Lung microvascular endothelial cell (primary cell): ENCODE data around the gene ARID1B. TPM values are rescaled to one million over a fixed set of nuclear protein-coding genes. Genes with fewer than 3 reads are reported as not detected.

Experiments
- DNase-seq, 2 donors: peaks; one replicate each; pipeline versions ENCODE4 v3.0.0 to v3.0.0-alpha.2; 2010; ENCODE audit warnings: low read depth in 2 of 2
- total RNA-seq: library from RNA; depleted of rRNA; stranded (reverse); fragments of >200 nt; gene quantifications from 2 replicates; pipeline ENCODE4 v1.2.1, GENCODE V29; 2014

ARID1B gene
- total RNA-seq, 1 donor from 2014 or later: 33.1 TPM

DNA sequence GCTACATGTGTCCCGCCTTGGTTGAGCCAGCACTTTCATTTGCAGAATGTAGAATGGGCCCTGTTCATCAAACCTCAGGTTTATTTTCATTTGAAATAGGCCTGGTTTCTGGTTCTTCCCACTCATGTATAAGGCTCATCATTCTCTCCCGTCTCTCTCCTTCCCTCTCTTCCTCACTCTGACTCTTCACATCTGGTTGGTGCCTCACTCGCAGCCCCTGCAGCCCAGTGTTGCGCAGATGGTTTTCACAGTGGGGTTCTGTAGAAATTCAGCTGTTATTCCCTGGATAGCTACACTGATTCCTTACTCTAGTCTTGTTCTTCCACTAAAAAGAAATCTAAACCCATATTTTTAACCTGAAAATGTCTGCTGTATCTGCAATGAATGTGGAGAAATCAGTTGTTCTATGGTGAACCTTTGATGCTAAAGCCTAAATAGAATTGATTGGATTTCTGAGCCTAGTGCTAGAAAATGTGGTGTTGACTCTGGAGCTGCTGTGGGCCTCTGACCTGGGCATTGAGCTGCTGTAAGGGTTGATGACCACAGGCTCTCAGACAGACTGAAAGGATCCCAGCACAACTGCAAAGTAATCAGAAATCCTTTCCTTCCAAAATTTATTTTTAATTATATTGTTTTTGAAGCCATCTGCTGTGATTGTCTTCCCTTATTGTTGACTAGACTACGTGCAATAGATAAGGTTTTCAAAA is 395.8 kb downstream of the ARID1B start:
- no peak for DNase-seq

DNA sequence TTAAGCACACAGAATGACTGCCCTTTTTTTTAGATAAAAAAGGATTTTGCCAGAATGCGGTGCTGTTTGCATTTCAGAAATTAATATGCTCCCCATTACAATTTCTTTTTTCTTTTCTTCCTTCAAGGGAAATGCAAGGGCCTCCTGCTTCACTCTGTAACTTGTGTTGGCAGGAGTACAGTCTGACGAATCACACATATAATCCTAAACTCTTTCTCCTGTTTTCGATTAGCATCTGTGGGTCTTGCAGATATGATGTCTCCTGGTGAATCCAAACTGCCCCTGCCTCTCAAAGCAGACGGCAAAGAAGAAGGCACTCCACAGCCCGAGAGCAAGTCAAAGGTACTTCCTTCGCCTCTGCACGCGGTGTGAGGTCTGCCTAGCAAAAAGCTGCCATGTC is 396.6 kb downstream of the ARID1B start:
- DNase-seq: no peak

DNA sequence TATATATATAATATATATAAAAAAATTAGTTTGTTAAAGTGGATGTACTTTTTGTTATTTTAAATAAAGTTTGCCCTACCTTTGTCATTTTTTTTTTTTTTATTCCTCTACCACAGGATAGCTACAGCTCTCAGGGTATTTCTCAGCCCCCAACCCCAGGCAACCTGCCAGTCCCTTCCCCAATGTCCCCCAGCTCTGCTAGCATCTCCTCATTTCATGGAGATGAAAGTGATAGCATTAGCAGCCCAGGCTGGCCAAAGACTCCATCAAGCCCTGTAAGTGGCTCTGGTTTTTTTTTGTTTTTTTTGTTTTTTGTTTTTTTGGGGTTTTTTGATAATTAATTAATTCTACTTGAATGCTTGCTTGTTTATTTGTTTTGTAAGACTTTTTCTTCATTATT is 397.6 kb downstream of the ARID1B start:
- no peak for DNase-seq

DNA sequence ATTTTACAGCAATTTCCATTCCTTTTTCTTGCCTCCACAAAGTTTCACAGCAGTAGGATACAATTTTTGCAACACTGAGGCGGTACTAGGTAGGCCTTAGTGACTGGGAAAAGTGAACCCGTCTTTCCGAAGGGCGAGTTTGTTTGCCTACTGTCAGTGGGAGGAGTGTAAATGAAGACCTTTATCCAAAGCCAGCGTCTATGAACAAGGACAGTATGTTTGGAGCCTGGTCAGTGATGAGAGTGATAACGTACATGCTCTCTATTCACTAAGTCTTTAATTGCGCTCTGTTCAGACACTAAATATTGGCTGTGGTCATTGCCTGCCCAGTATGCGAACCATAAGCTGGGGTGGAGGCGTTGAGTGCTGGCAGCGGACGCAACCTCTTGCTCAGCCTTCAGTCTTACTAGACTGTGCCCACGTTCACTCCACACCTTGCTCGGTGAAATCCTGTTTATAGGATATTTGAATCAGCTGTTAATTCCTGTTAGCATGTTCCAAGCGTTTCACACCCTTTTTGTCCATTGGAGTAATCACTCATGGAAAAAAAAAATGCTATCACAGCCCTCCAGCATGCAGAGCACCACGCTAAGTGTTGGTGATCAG is 400.7 kb downstream of the ARID1B start:
- DNase-seq: no peak

DNA sequence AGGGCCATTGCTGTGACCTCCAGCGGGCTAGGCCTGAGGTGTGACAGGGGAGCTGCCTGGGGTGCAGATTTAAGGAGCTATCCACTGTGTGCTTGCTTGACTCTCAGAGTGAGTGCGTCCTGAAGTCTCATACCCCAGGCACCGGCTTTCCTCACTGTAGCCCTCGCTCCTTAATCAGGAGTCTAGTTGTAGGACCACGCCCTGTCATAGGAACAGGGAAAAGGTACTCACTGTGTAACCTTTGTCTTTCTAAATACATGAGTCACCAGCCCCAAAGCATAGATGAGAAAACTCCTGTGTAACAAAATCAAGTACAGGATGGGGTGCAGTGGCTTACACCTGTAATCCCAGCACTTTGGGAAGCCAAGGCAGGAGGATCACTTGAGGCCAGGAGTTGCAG is 404.5 kb downstream of the ARID1B start:
- no peak for DNase-seq

DNA sequence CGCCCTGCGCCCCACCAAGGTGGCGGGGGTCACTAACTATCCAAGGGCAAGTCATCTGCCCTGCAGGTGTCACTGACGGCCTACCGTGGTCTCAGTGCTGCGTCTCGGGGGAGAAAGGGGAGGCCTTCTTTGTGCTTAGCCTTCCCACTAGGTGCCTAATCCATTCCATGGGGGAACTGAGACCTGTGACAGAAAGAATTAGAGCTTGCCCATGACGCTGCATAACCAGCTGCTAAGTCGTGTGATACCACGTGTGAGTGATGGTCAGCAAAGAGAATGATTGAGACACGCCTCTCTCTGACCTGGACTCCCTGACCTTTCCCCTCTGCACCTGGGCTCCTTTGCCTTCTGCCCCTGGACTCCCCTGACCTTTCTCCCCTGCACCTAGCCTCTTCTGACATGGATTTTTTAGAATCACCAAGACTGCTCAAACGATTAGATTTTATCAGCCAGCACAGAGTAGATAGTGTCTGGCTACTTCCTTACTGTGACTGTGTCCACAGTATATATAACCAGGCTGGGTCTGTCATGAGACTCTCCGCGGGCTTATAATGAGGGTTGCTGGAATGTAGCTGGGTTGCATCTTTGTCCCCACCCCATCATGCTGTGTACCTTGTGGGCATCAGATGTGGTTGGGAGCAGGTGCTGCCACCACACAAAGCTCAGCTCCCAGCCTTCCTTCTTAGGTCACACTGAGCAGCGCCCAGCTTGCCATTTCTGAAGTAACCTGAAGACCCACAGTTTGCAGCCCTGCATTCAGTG is 405.5 kb downstream of the ARID1B start:
- DNase-seq: no peak

DNA sequence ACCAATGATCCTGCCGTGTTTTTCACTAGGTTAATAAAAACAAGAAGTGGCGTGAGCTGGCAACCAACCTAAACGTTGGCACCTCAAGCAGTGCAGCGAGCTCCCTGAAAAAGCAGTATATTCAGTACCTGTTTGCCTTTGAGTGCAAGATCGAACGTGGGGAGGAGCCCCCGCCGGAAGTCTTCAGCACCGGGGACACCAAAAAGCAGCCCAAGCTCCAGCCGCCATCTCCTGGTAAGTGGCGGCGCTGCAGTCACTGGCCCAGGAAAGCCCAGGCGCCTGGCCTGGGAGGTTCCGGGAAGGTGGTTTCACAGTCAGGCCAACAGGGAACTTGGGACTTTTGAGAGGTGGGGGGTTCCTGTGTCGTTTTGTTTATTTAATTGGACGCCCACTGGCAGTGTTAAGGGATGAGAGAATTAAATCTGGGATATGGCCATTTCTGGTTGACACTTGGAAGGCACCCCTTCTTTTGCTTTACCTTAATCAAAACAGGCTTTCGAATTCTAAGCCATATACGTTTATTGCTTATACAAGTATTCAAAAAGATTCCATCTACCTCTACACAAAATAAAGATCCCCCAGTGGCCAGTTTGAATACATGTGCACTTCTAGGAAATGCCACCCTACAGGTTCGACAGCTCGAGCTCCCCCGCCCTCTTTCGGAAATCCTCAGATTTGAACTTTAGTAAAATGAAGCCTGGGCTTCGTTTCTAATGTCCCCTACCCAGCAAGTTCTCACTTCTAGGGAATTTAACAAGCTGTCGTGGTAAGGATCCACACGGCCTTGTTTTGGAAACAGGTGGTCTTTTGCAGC is 407.2 kb downstream of the ARID1B start:
- DNase-seq: peak; percentile 62 to 66

DNA sequence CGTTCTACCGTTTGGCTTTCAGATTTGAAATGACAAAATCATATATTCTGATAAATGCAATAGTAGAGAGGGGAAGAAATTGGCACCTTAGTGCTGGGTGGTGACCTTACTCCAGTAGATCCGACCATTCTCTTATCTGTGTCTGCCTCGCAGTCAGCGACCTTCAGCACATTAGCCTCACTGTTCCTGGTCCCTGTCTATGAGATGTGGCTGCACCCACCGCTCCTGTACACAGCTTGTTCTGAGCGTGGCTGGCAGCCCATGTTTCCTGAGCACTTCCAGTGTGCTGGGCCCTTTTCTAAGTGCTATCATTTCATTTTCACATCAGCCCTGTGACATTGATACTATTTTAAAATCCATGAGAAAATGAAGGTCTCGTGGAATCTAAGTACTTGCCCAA is 408.0 kb downstream of the ARID1B start:
- DNase-seq: no peak

DNA sequence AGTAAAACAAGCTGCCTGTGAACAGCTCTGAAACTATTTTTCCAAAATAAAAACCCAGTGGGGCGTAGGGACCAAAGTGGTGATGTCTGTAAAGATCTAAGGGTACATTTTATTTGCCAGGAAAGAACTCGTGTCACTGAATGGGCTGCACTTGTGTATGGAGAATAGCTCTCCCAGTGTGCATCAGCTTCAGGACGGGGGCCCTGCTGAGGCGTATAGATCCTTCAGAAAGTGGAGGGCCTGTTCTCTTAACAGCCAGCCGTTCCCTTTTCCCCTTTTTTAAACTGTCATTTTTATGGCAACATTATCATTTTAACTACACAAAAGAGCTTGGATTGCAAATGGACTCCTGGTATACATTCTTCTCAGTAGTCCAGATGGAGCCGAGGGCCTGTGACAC is 408.8 kb downstream of the ARID1B start:
- no peak for DNase-seq

DNA sequence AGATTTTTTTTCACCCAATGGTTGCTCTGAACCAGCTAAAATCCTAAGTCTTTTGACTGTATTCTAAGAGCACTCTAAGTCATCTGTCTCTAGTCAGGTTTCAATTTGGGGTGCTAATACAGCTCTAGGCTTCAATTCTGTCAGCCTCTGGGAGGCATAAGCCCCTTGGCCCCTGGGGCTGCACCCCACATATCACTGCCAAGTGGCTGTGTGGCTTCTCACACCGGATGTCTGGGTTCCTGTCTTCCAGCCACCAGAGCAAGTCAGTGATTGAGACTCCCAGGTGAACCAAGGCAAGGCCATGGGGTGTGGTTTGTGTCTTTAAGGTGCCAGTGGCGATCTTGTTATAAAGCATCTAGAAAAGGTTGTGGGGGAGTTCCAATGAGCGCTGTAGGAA is 409.6 kb downstream of the ARID1B start:
- no peak for DNase-seq

DNA sequence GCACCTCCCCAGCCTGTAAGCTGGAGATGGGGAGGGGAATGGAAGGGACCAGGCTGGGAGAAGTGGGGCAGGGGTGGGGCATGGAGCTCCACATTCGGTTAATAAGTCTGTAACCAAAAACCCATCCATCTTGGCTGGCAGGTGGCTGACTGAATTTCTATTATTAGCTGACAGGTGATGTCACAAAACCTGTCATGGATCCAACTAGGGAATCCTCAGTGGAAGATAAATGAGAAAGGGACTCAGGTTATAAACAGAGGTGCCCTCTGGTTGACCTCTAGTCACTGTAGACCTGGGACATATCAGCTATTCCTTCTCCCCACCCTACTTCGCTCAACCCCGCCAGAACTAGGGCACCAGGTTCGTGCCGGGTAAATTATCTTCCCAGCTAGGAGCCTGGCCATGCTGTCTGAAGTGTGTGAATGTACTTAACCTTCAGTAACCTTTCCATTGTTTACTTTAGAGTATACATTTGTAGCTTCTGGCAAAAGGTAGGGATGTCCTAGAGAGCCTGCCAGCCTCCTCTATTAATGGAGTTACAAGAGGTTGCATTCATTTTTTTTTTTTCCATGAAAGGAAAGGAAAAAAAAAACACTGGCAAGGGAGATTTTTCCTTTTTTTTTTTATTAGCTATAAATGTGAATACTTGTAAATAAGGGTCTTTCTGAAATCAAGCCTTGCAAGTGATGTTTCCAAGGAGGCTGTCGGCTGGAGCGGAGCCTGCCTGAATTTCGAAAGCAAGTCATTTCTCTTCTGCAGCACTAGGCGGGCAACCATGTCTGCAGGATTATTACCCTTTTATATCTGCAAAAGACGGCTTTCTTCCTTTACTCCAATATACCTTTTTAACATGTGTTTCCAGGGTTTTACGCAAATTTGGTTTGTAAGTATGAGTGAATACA is 410.3 kb downstream of the ARID1B start:
- DNase-seq: peak in 1 of 2 donors; percentile 82

DNA sequence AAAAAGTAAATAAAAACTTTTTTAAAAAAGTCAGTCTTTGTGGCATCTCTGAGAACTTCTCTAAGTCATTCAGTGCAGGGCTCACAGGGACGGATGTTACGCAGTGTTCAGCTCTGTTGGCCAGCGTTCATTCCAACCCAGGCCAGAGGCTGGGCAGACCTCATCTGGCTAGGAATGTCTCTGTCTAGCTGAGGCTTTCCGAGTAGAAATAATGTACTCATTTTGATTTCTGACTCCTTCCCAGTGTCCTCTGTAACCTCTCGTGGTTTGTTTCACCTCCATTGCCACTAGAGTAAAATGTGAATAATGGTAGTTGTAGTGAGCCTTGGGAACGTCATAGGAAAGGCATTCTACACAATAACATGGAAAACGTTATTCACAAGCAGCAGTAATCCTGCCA is 411.0 kb downstream of the ARID1B start:
- no peak for DNase-seq

DNA sequence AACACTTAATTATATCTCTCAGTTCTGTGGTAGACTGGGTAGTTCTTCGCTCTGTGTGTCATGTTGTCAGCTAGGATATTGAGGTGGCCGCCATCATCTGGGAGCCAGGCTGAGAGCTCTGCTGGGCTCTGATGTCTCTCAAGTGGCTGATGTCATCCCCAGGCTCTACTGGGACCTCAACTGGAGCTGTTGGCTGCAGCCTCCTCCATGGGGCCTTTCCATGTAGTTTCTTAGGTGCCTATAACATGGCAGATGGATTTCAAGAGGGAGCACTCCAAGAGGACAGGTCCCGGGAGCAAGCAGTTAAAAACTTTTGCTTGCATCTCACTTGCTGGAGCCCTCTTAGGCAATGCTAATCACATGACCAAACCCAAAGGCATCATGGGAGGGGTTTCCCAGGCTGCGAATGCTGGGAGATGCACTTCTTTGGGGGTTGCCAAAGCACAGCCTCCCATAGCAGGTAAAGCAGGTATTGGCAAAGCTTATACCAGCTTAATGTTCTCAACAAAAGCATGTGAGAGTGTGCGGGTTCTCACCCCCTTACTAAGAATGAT is 416.3 kb downstream of the ARID1B start:
- DNase-seq: no peak

DNA sequence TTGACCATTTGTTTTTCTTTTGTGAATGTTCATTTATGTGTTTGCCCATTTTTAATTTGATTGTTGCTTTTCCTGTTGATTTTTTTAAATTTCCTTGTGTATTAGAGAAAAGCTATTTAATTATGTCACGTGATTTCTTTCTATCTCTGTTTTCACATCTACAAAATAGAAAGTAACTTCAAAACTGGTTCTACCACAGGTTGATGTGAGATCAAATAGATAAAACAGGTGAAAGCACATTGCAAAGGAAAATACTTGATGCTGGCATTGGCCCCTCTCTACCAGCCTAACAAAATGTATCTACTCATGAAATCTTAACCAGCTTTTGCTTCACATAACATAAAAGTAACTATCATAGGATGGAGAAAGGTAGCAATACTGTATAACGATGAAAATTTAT is 416.9 kb downstream of the ARID1B start:
- no peak for DNase-seq

DNA sequence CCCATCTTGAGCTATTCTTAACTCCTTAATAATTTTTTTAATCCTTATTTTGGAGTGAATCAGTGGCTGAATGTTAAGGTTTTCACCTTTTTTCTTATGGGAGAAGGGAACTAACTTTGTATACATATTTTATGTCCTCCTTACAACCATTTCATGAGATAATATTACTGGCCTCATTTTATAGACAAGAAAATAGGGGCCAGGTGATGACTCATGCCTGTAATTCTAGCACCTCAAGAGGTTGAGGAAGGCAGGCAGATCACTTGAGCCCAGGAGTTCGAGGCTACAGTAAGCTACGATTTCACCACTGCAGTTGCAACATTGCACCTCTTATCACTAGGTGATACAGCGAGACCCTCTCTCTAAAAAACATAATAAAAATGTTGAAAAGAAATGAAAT is 417.5 kb downstream of the ARID1B start:
- no peak for DNase-seq

DNA sequence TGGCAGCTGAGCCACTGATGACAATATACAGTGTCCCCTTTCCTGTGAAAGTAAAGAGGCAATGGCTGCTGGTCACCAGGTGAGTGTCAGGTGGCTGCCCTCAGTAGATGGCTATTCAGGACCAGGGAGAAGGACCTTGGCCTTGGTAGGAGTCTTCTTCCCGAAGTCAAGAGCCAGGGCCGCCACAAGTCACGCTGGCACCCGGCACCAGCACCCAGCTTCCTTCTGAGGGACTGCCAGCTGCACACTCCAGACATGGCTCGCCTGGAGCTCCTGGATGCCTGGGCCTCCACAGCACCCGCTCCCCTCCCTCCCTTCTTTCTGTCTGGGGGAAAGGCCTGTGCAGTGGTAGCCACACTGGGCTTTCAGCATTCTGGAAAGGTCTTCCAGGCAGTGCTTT is 419.2 kb downstream of the ARID1B start:
- DNase-seq: no peak

DNA sequence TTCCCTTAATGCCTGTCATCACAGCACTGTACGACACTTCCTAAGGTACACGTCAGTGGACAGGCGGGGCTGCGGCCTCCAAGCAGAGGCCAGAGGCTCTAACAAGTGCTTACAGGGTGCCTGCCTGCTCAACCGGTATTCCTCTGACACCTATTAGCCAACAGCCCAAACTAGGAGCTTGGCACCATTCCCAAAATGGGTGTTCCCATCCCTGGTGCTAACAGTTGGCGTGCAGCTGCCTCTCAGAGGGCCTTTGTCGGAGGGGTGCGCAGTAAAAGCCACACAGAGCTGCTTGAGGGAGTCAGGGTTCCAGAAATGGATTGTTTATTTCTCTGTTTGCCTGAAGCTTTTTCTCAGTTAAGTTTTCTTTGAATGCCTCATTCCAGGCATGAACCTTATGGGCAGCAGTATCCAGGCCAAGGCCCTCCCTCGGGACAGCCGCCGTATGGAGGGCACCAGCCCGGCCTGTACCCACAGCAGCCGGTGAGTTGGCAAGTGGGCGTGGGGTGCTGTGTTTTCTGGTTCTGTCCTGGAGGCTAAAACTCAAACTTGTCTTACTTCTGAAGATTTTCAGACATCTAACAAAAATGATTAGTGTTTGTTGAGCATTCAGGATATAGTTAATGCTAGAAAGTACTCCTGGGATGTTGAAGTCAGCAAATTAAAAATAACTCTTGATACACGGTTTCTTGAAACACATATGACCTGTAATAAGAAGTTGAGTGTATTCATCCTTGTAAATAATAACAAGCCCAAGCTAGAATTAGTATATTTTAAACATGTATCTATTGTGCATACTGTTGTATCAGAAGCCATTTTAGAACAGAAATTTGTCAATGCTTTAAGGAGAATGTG is 421.5 kb downstream of the ARID1B start:
- DNase-seq: no peak

DNA sequence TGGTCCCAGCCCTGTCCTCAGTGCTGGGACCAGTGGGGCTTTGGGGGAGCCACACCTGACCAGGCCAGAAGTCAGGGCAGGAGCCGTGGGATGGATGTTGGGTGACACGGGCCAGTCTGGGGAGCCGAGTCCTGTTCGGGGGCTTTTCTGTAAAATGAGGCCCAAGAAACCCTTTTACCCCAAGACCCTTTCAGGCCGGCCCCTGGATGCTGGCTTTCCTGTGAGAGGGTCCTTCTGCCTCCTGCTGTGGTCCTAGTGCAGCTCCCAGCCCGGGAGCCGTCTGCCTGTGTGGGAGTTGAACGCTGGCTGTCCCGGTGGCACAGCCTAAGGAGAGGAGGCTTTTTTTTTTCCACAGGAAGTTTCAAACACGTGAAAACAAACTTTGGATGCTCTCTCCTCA is 422.9 kb downstream of the ARID1B start:
- no peak for DNase-seq

DNA sequence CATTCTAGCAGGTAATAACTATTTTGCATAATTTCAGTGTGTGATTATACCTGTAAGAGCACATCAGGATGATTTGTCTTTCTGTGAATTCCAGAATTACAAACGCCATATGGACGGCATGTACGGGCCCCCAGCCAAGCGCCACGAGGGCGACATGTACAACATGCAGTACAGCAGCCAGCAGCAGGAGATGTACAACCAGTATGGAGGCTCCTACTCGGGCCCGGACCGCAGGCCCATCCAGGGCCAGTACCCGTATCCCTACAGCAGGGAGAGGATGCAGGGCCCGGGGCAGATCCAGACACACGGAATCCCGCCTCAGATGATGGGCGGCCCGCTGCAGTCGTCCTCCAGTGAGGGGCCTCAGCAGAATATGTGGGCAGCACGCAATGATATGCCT is 423.4 kb downstream of the ARID1B start:
- no peak for DNase-seq

DNA sequence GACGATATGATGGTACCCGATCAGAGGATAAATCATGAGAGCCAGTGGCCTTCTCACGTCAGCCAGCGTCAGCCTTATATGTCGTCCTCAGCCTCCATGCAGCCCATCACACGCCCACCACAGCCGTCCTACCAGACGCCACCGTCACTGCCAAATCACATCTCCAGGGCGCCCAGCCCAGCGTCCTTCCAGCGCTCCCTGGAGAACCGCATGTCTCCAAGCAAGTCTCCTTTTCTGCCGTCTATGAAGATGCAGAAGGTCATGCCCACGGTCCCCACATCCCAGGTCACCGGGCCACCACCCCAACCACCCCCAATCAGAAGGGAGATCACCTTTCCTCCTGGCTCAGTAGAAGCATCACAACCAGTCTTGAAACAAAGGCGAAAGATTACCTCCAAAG is 423.9 kb downstream of the ARID1B start:
- no peak for DNase-seq
